MM.1S (cell line): ENCODE data around the gene SEMG1.
A peak's percentile ranks its signal among the peaks of the same experiment; 100 is the strongest.

Source experiments
- DNase-seq: peaks from one replicate; pipeline ENCODE4 v3.0.0-alpha.2; 2015
- H2AFZ ChIP-seq: fragments of 300-600 bp; sonication (generic); 2 replicates; pipeline ENCODE4 v1.6.0; 2016; ENCODE audit warnings: antibody characterized with exemption, low read length
- H3F3A ChIP-seq: fragments of 300-600 bp; sonication (generic); 2 replicates; pipeline ENCODE4 v1.6.1; 2016; ENCODE audit warnings: mild to moderate bottlenecking, antibody characterized with exemption, low read length, moderate library complexity, mixed read lengths; ENCODE audit not compliant: insufficient read depth
- H3K27ac ChIP-seq: fragments of 300-600 bp; sonication (generic); 2 replicates; pipeline ENCODE4 v1.5.1; 2016; ENCODE audit warnings: mild to moderate bottlenecking, low read length
- H3K27me3 ChIP-seq: fragments of 300-600 bp; sonication (generic); replicated peaks from 2 replicates; pipeline ENCODE4 v1.6.0; 2016; ENCODE audit warnings: low read length; ENCODE audit not compliant: insufficient read depth
- H3K36me3 ChIP-seq: fragments of 300-600 bp; sonication (generic); replicated peaks from 2 replicates; pipeline ENCODE4 v1.6.1; 2016; ENCODE audit warnings: mild to moderate bottlenecking, low read length, mixed read lengths; ENCODE audit not compliant: insufficient read depth
- H3K4me1 ChIP-seq: fragments of 300-600 bp; sonication (generic); 2 replicates; pipeline ENCODE4 v1.6.1; 2016; ENCODE audit warnings: low read length, mixed read lengths
- H3K4me2 ChIP-seq: fragments of 300-600 bp; sonication (generic); 2 replicates; pipeline ENCODE4 v1.6.0; 2016; ENCODE audit warnings: low read depth, low read length
- H3K4me3 ChIP-seq: fragments of 300-600 bp; sonication (generic); 2 replicates; pipeline ENCODE4 v1.5.1; 2016; ENCODE audit warnings: low read length, mixed read lengths
- H3K79me2 ChIP-seq: fragments of 300-600 bp; sonication (generic); 2 replicates; pipeline ENCODE4 v1.6.1; 2016; ENCODE audit warnings: mixed run types, low read length, mixed read lengths
- H3K9ac ChIP-seq: fragments of 300-600 bp; sonication (generic); 2 replicates; pipeline ENCODE4 v1.6.1; 2016; ENCODE audit warnings: low read length, mixed read lengths
- H3K9me2 ChIP-seq: fragments of 300-600 bp; sonication (generic); replicated peaks from 2 replicates; pipeline ENCODE4 v1.6.1; 2016; ENCODE audit warnings: mild to moderate bottlenecking, low read length, mixed read lengths; ENCODE audit not compliant: insufficient read depth
- H3K9me3 ChIP-seq: fragments of 300-600 bp; sonication (generic); replicated peaks from 2 replicates; pipeline ENCODE4 v1.6.1; 2016; ENCODE audit warnings: mild to moderate bottlenecking, low read length, mixed read lengths; ENCODE audit not compliant: insufficient read depth
- H4K20me1 ChIP-seq: fragments of 300-600 bp; sonication (generic); 2 replicates; pipeline ENCODE4 v1.6.1; 2016; ENCODE audit warnings: mild to moderate bottlenecking, low read length, moderate library complexity, mixed read lengths; ENCODE audit not compliant: insufficient read depth
- CTCF ChIP-seq: fragments of 300-600 bp; sonication (generic); IDR thresholded peaks from 2 replicates; pipeline ENCODE4 v1.5.1; 2016; ENCODE audit warnings: antibody characterized with exemption, low read length, mixed read lengths
- EZH2 ChIP-seq: fragments of 300-600 bp; sonication (generic); optimal IDR thresholded peaks from 2 replicates; pipeline ENCODE3; 2017; ENCODE audit warnings: low read depth, mild to moderate bottlenecking, antibody characterized with exemption, low read length, mixed read lengths
- EZH2phosphoT487 ChIP-seq: fragments of 300-600 bp; sonication (generic); IDR thresholded peaks from 2 replicates; pipeline ENCODE4 v1.6.1; 2018; ENCODE audit warnings: antibody characterized with exemption, low read length

SEMG1 gene

DNA sequence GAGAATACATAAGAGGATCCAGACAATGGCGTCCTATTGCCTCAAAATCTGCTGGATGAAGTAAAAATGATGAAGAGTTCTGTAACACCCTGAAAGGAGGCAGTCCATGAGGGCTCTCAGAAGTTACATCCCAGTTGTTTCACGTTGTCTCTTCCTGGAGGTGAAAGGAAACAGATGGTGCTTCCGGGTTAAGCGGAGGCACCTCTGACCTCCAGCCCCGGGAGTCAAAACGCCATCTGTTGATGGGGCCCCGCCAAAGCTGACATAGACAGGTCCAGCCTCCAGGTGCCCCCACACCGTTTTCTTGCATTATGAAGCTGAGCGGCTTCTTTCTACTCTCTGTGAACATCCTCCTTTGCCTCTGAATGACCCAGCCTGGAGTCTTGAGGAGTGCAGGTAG lies 23.8 kb downstream of the SEMG1 start:
- H3K9me2 ChIP-seq = no peaks in the 10 kb centered on the region

GRCh38 chr20:45235995-45236394 lies 29.2 kb downstream of the SEMG1 start:
- Histone ChIP-seq H3K27me3 (no peaks in the 10 kb centered on the region), H3K9me2 (no peaks in the 10 kb centered on the region), H3K27ac (no peak overlapping the region), H4K20me1 (no peaks in the 10 kb centered on the region), H3K9me3 (no peaks in the 10 kb centered on the region), H3K36me3 (no peaks in the 10 kb centered on the region), H3F3A (no peaks in the 10 kb centered on the region), H3K4me2 (no peak overlapping the region), H3K79me2 (no peaks in the 10 kb centered on the region), H3K9ac (no peak overlapping the region), H3K4me3 (no peak overlapping the region), H3K4me1 (no peaks in the 10 kb centered on the region), H2AFZ (no peak overlapping the region)
- TF ChIP-seq EZH2phosphoT487 (no peak), CTCF (peak; percentile 40)
- DNase-seq = no peak

More for the DNA sequence above, 23.8 kb downstream of the SEMG1 start:
- no peak for DNase-seq
- H3K4me2 ChIP-seq = no peak overlapping the region
- H3F3A ChIP-seq = no peaks in the 10 kb centered on the region
- H3K4me3 ChIP-seq = no peak overlapping the region
- TF ChIP-seq EZH2phosphoT487 = no peak
- no peak for TF ChIP-seq EZH2
- no peak for TF ChIP-seq CTCF
- no peaks in the 10 kb centered on the region for H3K4me1 ChIP-seq
- H3K79me2 ChIP-seq = no peaks in the 10 kb centered on the region
- no peaks in the 10 kb centered on the region for H3K9me3 ChIP-seq
- H4K20me1 ChIP-seq = no peaks in the 10 kb centered on the region
- H2AFZ ChIP-seq = no peak overlapping the region
- H3K27ac ChIP-seq = no peak overlapping the region
- H3K9ac ChIP-seq = no peak overlapping the region
- no peaks in the 10 kb centered on the region for H3K27me3 ChIP-seq
- no peaks in the 10 kb centered on the region for H3K36me3 ChIP-seq

DNA sequence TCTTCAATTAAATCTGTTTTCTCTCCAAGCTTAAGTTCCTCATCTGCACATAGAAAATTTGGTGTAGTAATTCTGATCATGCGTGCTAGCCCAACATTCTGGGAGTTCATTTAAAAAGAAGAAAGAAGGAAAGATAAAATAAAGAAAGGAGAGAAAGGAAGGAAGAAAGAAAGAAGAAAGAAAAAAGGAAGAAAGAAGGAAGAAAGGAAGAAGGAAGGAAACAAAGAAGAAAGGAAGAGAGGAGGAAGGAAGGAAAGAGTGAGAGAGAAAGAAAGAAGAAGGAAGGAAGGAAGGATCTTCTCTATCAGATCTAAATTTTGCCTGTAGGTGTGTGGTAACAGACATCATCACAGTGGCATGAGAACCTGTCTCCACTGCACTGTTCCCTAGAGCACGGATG lies 31.3 kb downstream of the SEMG1 start:
- Histone ChIP-seq H3K27me3 (no peaks in the 10 kb centered on the region), H3K9me2 (no peaks in the 10 kb centered on the region), H2AFZ (no peak overlapping the region), H3K9ac (no peak overlapping the region), H3K9me3 (no peaks in the 10 kb centered on the region), H3K4me1 (no peaks in the 10 kb centered on the region), H3K79me2 (no peaks in the 10 kb centered on the region), H3K27ac (no peak overlapping the region), H3F3A (no peaks in the 10 kb centered on the region), H4K20me1 (no peaks in the 10 kb centered on the region), H3K4me3 (no peak overlapping the region), H3K4me2 (no peak overlapping the region), H3K36me3 (no peaks in the 10 kb centered on the region)
- no peak for DNase-seq
- TF ChIP-seq EZH2 = no peak
- TF ChIP-seq EZH2phosphoT487 = no peak
- no peak for TF ChIP-seq CTCF
